GM18502 (cell line): ENCODE data around the gene SEC63.

ENCODE experiments used
- ATAC-seq: cut with Tn5 transposase; IDR thresholded peaks from one replicate; pipeline ENCODE4 v1.9.1; 2021; ENCODE audit warnings: mild to moderate bottlenecking; ENCODE audit not compliant: unreplicated experiment, poor library complexity

SEC63 gene

GRCh38 chr6:107822176-107823046, 135.6 kb downstream of the SEC63 start:
- peak; percentile 72 for ATAC-seq

- no peak for ATAC-seq
These were observed 136.4 kb downstream of the SEC63 start for GRCh38 chr6:107821591-107821990.

- ATAC-seq: no peak
These were observed 137.4 kb downstream of the SEC63 start for GRCh38 chr6:107820338-107821261.

GRCh38 chr6:107819964-107820337, 138.1 kb downstream of the SEC63 start:
- no peak for ATAC-seq

GRCh38 chr6:107819217-107819616, 138.8 kb downstream of the SEC63 start:
- no peak for ATAC-seq

- no peak for ATAC-seq
These were observed 139.7 kb downstream of the SEC63 start for GRCh38 chr6:107818272-107818671.

- no peak for ATAC-seq
These were observed 140.2 kb downstream of the SEC63 start for GRCh38 chr6:107817784-107818183.
